ENCODE measurements around the gene ZNF500.

ZNF500 gene

DNA sequence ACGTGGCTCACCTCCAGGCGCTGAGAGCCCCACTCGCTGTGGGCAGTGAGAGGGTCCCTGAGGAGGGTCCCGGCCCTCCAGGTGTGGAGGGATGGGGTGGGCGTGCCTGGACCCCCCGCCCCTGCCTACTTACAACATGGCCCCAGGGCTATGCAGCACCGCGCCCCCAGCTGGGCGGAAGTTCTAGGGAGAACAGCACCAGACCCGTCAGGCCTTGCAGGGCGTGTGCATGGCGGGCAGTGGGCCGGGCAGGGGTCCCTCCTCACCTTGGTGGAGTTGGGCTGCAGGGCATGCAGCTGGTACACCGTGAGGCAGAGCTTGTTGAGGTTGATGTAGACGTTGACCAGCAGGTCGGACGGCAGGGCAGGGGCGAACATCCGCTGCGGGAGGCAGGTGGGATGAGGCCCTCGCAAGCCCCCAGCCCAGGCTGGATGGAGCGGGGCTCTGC, 30.9 kb upstream of the ZNF500 start:
- Histone ChIP-seq H3K4me1 (ENCODE audit: control insufficient read depth, insufficient read depth, low read length) (peaks cover 3% of the 10 kb centered on the region; the same call in 1 of the 2 replicates), H3K27ac (ENCODE audit: extremely low read depth, low read depth, low read length) (no peak overlapping the region), H3K4me3 (ENCODE audit: low read depth, low read length) (no peak overlapping the region), H3K36me3 (ENCODE audit: control insufficient read depth in 2 of 2, insufficient read depth in 1 of 2, low read length in 2 of 2) (peaks cover 0 to 27% of the 10 kb centered on the region in 2 experiments; a peak in 1 of 3 replicates), H3K9me3 (ENCODE audit: control insufficient read depth, insufficient read depth, low read depth, low read length) (no peaks in the 10 kb centered on the region)
- TF ChIP-seq, protein P1, sequence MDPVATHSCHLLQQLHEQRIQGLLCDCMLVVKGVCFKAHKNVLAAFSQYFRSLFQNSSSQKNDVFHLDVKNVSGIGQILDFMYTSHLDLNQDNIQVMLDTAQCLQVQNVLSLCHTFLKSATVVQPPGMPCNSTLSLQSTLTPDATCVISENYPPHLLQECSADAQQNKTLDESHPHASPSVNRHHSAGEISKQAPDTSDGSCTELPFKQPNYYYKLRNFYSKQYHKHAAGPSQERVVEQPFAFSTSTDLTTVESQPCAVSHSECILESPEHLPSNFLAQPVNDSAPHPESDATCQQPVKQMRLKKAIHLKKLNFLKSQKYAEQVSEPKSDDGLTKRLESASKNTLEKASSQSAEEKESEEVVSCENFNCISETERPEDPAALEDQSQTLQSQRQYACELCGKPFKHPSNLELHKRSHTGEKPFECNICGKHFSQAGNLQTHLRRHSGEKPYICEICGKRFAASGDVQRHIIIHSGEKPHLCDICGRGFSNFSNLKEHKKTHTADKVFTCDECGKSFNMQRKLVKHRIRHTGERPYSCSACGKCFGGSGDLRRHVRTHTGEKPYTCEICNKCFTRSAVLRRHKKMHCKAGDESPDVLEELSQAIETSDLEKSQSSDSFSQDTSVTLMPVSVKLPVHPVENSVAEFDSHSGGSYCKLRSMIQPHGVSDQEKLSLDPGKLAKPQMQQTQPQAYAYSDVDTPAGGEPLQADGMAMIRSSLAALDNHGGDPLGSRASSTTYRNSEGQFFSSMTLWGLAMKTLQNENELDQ (tag by site-specific recombination; IDR thresholded peaks at IDR 0.05; ENCODE audit: low read depth): no peak
- TF ChIP-seq ZNF416 (tag by site-specific recombination; IDR thresholded peaks at IDR 0.05) (no peak), HOXA7 (CRISPR knock-in tag; IDR thresholded peaks at IDR 0.05; ENCODE audit: borderline replicate concordance) (no peak), ZNF473 (tag by site-specific recombination; IDR thresholded peaks at IDR 0.05) (no peak), ZBTB21 (tag by site-specific recombination; IDR thresholded peaks at IDR 0.05) (no peak), ZNF639 (tag by site-specific recombination; IDR thresholded peaks at IDR 0.05) (no peak), ZNF114 (tag by site-specific recombination; IDR thresholded peaks at IDR 0.05) (no peak), ZNF324 (tag by site-specific recombination; IDR thresholded peaks at IDR 0.05) (no peak), ZFHX2 (tag by site-specific recombination; conservative IDR thresholded peaks at IDR 0.05) (no peak), ZNF302 (tag by site-specific recombination; IDR thresholded peaks at IDR 0.05; ENCODE audit: low read depth) (no peak), ZNF518A (tag by site-specific recombination; conservative IDR thresholded peaks at IDR 0.05; ENCODE audit: low read depth) (no peak), ZNF202 (tag by site-specific recombination; IDR thresholded peaks at IDR 0.05; ENCODE audit: borderline replicate concordance) (no peak), ZSCAN23 (tag by site-specific recombination; IDR thresholded peaks at IDR 0.05) (no peak), KLF10 (tag by site-specific recombination; IDR thresholded peaks at IDR 0.05) (no peak), GFI1B (tag by site-specific recombination; IDR thresholded peaks at IDR 0.05) (no peak), ZFP41 (tag by site-specific recombination; IDR thresholded peaks at IDR 0.05; ENCODE audit: borderline replicate concordance) (no peak), ZNF366 (tag by site-specific recombination; conservative IDR thresholded peaks at IDR 0.05) (no peak)
- TF ChIP-seq, protein P2, sequence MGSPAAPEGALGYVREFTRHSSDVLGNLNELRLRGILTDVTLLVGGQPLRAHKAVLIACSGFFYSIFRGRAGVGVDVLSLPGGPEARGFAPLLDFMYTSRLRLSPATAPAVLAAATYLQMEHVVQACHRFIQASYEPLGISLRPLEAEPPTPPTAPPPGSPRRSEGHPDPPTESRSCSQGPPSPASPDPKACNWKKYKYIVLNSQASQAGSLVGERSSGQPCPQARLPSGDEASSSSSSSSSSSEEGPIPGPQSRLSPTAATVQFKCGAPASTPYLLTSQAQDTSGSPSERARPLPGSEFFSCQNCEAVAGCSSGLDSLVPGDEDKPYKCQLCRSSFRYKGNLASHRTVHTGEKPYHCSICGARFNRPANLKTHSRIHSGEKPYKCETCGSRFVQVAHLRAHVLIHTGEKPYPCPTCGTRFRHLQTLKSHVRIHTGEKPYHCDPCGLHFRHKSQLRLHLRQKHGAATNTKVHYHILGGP (tag by site-specific recombination; IDR thresholded peaks at IDR 0.05): no peak
- ChIA-PET POLR2A (interaction anchor here (1.2 kb wide), 1 partner anchor 49 kb away, joined by 4 read pairs; the partner anchor contains the start of genes GLYR1 and UBN1), CTCF (interaction anchor here (1.0 kb wide), 1 partner anchor 160 kb away, joined by 3 read pairs; the partner anchor contains the start of gene SEC14L5)

Measured in HEK293 (cell line).